Measurements from ENCODE around the gene TMEM44.
"Not testable (repeated sequence)": the region's sequence is repeated elsewhere in the genome, so short reads cannot be mapped to it uniquely, and the experiment has no call there.

TMEM44 gene

GRCh38 chr3:194608981-194609380, 24.2 kb downstream of the TMEM44 start:
- no peak for DNase-seq

GRCh38 chr3:194607592-194608389, 25.4 kb downstream of the TMEM44 start:
- DNase-seq: no peak

- DNase-seq: no peak
Measured at GRCh38 chr3:194606941-194607340, 26.3 kb downstream of the TMEM44 start.

GRCh38 chr3:194606163-194606562, 27.1 kb downstream of the TMEM44 start:
- no peak for DNase-seq

DNA sequence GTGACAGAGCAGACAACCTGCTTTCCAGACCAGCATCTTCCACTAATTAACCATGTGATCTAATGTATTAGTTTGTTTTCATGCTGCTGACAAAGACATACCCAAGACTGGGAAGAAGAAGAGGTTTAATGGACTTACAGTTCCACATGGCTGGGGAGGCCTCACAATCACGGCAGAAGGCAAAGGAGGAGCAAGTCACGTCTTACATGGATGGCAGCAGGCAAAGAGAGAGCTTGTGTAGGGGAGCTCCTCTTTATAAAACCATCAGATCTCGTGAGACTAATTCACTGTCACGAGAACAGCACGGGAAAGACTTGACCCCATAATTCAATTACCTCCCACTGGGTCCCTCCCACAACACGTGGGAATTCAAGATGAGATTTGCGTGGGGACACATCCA, 27.9 kb downstream of the TMEM44 start:
- DNase-seq: not testable (repeated sequence)

- no peak for DNase-seq
Measured at GRCh38 chr3:194604837-194605236, 28.4 kb downstream of the TMEM44 start.

DNA sequence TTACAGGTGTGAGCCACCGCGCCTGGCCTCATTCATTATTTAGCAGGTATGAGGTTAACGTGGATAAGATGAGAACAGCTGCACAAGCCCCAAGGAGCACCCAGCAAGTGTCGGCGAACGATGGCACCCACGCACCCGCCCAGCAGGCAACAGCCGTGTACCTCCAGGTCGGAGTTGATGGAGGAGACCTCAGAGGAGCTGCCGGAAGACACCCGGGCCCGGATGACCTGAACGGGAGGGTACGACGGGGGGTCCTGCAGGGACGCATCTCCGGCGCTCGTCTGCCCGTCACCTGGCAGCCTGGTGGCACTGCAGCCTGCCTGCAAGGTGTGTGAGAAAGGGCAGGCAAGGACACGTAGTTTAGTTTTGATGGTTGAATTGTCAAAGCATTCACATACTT, 29.1 kb downstream of the TMEM44 start:
- no peak for DNase-seq

DNA sequence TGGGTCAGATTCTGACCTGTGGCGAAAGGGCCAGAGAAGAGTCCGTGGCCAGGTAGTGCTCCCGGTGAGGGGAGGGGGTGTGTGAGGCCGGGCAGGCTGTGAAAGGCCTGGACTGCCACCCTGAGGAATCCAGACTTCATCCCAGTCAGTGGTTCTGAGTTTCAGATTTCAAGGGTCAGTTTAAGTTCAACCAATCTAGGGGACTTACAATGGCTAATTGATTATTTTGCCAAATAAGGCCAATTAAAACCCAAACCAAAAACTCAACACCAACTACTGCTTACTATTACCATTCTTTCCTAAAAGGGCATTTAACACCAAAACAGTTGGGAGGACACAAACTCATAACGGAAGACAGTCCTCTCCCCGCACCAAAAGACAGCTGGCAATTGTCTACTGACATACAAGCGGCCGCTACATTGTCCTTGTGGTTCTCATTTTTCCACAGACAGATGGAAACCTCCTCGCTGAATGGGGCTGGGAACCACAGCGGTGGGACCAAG, 30.5 kb downstream of the TMEM44 start:
- no peak for DNase-seq

- no peak for DNase-seq
Measured at GRCh38 chr3:194598771-194599557, 34.3 kb downstream of the TMEM44 start.

DNA sequence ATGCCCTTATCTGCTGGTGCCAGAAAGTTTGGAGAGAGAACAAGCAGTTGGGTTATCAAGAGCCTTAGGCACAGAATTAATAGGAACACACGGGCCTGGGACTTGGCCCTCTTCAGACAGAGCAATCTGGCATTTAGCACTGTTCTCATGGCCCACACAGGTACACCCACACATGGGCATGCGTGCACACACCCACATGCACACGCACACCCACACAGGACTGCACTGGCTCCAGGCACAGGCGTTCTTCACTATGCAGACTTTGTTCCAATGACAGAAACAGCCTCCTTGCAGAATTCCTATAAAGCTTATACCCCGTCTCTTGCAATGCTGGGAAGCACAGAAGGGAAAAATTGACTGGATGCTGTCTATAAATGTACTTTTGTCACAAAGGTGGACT, 36.3 kb downstream of the TMEM44 start:
- no peak for DNase-seq

DNA sequence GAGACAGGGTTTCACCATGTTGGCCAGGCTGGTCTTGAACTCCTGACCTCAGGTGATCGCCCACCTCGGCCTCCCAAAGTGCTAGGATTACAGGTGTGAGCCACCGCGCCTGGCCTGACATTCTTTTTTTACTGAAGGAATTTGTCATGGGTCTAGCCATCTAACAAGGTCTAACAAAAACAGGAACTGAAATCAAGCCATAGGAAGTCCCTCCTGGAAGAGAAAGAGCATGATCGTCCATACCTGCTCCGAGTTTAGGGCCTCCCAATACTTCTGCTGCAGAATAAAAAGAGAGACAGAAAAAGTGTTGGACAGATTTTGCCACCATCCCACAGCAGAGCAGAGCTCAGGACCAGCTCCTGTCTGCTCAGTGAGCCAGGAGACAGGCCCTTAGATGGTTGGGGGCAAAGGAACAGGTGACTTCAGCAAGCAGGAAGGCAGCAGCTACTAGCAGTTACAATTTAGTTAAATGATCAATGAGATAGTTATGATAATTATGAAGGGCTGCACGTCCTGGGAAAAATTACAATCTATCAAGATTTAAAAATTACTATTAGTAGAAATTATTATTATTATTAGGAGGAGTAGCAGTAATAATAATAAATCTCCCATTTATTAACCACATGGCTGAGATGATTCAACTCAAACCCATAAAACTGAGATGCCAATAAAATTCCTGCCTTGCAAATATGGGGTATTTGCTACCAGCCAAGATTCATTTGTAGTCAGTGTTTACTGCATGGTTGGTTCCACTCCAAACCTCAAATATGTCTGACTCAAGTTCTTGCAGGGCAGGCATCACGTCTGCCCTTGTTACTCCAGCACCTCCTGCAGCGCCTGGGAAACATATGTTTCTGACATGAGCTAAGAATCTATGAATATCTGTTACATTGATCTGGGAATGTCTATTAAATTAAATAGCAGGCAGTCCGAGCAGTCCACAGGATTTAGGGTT, 40.1 kb downstream of the TMEM44 start:
- DNase-seq: no peak

DNA sequence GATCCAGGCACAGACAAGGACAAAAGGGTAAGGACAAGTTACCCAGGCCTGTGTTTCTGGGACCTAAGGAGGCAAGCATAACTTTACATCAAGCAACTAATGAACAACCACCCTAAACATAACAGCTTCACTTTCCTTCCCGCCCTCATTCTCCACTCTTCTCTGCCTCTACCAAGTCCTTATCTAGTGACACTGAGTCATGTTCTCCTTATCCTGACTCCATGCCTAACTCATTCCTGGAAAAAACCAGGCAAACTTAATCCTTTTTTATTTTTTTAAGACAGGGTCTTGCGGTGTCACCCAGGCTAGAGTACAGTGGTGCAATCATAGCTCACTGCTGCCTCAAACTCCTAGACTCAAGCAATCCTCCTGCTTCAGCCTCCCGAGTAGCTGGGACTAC, 44.5 kb downstream of the TMEM44 start:
- DNase-seq: no peak

GRCh38 chr3:194588236-194588635, 45.0 kb downstream of the TMEM44 start:
- no peak for DNase-seq

GRCh38 chr3:194587438-194587931, 45.7 kb downstream of the TMEM44 start:
- no peak for DNase-seq

DNA sequence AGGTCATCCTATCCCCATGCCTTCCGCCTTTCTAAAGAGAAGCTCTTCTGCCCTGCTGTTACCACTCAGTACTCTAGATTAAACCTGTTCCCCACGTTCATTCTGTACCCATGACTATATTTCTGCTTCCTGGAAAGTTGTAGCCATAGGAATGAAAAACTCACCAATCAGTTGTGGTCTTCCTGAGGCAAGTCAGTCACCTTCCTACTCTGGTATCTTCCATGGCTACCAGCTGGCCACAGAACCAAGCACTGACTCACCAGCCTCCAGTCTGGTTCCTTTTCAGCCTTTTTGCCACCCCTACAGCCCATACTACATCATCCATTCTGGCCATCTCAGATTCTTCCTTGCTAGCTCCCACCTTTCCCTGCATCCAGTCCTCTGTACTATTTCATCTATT, 46.4 kb downstream of the TMEM44 start:
- DNase-seq: no peak

DNA sequence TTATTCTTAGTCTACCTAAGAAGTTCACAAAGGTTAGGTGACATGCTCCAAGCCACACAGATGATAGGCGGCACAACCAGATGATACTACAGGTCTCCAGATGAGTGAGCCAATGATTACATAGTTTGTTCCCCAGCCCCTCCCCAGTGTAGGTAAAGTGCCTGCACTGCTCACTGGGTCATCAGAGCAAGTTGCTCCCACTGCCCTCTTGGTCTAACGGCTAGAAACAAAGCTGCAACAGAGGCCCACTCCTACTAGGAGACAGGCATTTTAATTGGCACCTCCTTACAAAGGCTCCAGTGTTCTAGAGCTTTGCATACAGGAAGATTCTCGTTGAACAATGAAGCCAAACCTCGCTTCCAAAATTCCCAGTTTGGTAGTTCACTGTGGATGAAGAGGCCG, 47.3 kb downstream of the TMEM44 start:
- DNase-seq: no peak

- DNase-seq: no peak
Measured at GRCh38 chr3:194584866-194585265, 48.4 kb downstream of the TMEM44 start.

DNA sequence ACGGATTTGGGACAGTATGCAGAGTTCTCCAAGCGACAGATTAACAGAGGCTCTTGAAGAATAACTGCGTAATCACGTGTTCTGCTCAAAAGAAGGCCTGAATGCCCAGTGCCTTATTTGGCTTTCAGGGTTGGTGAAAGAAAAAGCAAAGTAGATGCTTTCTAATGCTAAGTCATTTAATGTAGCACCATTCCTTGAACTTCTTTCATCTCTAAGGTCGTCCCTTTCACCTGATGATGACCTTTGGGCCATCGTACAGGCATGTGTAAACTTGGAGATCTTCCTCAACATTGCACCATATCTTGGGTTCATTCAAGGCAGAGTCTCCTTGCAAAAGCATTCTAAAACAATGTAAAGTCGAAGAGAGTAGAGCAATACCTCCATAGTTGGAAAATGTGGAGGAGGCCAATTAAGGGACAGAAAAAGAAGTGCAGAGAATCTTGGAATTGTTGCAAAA, 48.9 kb downstream of the TMEM44 start:
- DNase-seq: no peak

DNA sequence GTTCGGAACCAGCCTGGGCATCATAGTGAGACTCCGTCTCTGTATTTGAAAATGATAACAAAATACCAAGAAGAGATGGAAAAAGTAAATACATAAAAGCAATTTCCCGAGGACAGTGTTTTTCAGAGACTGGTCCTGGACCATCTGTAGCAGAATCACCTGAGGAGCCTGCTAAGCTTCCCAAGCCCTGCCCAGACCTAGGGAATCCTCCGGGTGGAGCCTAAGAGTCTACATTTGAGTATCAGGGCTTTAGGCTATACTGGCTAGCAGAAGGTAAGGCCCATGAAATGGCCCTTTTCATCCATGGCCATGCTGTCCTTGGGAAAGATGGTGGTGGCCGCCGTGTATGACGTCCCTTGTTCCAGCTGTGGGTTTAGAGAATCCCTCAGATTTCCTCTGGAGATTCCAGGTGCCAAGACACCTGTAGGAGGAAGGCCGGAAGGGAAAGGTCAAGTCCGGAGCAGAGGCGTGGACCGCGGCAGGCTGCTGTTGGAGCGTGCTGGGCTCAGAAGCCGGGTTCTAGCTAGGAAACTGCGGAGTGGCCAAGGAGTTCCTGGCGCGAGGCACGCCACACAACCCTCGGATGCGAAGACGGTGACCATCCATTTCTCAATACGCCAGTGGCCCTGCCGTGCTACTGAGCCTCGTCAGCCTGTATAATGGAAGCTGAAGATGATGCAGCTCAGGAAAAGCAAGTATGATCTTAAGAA, 50.9 kb downstream of the TMEM44 start:
- no peak for DNase-seq

DNA sequence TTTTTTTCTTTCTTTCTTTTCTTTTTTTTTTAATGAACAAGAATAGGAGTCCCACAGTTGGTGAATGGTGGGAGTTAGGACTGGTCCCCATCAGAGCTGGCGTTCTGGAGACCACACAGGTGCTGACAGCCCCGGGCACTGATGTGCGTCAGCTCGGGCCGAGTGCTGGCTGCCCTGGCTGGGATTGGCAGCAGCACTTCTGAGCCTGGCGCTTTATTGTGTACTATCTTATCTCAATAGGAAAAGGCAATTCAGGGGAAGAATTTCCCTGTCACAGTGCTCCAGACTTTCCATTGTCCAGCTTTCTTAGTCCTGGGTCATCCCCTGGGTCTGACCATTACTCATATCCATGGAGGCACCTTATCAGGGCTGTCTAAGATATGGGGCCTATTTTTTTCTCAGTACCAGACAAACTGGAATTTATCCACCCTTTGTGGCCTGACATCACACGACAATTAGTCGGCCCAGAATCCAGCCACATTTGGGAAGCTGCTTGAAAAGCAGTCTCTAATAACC, 54.1 kb downstream of the TMEM44 start:
- DNase-seq: no peak

GRCh38 chr3:194577986-194578905, 55.0 kb downstream of the TMEM44 start:
- no peak for DNase-seq
